ENCODE data around the gene HIBADH.

HIBADH gene

GRCh38 chr7:27593226-27593625 is 69.5 kb downstream of the HIBADH start:
- no peak for TF ChIP-seq CTCF (IDR thresholded peaks at IDR 0.05; ENCODE audit: low read depth, low read length)
- peak in 1 of 2 donors; percentile 46 for DNase-seq (ENCODE audit: low read depth in 2 of 2)
- no peak overlapping the region for H3K4me3 ChIP-seq (replicated peaks in 1 of 2; ENCODE audit: low read depth in 2 of 2, low read length in 2 of 2)

- no peak for TF ChIP-seq CTCF (IDR thresholded peaks at IDR 0.05; ENCODE audit: low read depth, low read length)
- H3K4me3 ChIP-seq (replicated peaks in 1 of 2; ENCODE audit: low read depth in 2 of 2, low read length in 2 of 2) = no peak overlapping the region
- DNase-seq (ENCODE audit: low read depth in 2 of 2) = no peak
Measured at GRCh38 chr7:27590416-27590815, 72.3 kb downstream of the HIBADH start.

GRCh38 chr7:27587429-27587828 is 75.3 kb downstream of the HIBADH start:
- no peak for DNase-seq (ENCODE audit: low read depth in 2 of 2)
- H3K4me3 ChIP-seq (replicated peaks in 1 of 2; ENCODE audit: low read depth in 2 of 2, low read length in 2 of 2) = no peak overlapping the region
- no peak for TF ChIP-seq CTCF (IDR thresholded peaks at IDR 0.05; ENCODE audit: low read depth, low read length)

- DNase-seq (ENCODE audit: low read depth in 2 of 2) = no peak
- TF ChIP-seq CTCF (IDR thresholded peaks at IDR 0.05; ENCODE audit: low read depth, low read length) = no peak
- no peak overlapping the region for H3K4me3 ChIP-seq (replicated peaks in 1 of 2; ENCODE audit: low read depth in 2 of 2, low read length in 2 of 2)
Measured at GRCh38 chr7:27586825-27587224, 75.9 kb downstream of the HIBADH start.

GRCh38 chr7:27585781-27586447 is 76.8 kb downstream of the HIBADH start:
- DNase-seq (ENCODE audit: low read depth in 2 of 2) = peak; percentile 56 to 65
- TF ChIP-seq CTCF (IDR thresholded peaks at IDR 0.05; ENCODE audit: low read depth, low read length) = no peak

GRCh38 chr7:27581906-27582305 is 80.8 kb downstream of the HIBADH start:
- DNase-seq (ENCODE audit: low read depth in 2 of 2) = no peak
- no peak overlapping the region for H3K4me3 ChIP-seq (replicated peaks in 1 of 2; ENCODE audit: low read depth in 2 of 2, low read length in 2 of 2)
- no peak for TF ChIP-seq CTCF (IDR thresholded peaks at IDR 0.05; ENCODE audit: low read depth, low read length)

More at GRCh38 chr7:27585781-27586447, 76.8 kb downstream of the HIBADH start:
- no peak overlapping the region for H3K4me3 ChIP-seq (replicated peaks in 1 of 2; ENCODE audit: low read depth in 2 of 2, low read length in 2 of 2)

GRCh38 chr7:27581119-27581518 is 81.6 kb downstream of the HIBADH start:
- no peak overlapping the region for H3K4me3 ChIP-seq (replicated peaks in 1 of 2; ENCODE audit: low read depth in 2 of 2, low read length in 2 of 2)
- DNase-seq (ENCODE audit: low read depth in 2 of 2) = no peak
- TF ChIP-seq CTCF (IDR thresholded peaks at IDR 0.05; ENCODE audit: low read depth, low read length) = no peak

All from cardiac fibroblast (primary cell).